H9 (cell line): ENCODE results near the gene DNAJC25. TPM values are rescaled to one million over a fixed set of nuclear protein-coding genes. Genes with fewer than 3 reads are reported as not detected.

Source experiments
- DNase-seq: peaks from one replicate; pipeline ENCODE4 v3.0.0-alpha.2; 2017
- H2AFZ ChIP-seq: one replicate; pipeline ENCODE4 v1.6.1; 2013; ENCODE audit warnings: mild to moderate bottlenecking, low read length, control low read depth, moderate library complexity
- H2AK5ac ChIP-seq: 2 replicates; pipeline ENCODE4 v1.6.1; 2013; ENCODE audit warnings: low read length, control low read depth, mixed read lengths; ENCODE audit not compliant: insufficient read length
- H2BK120ac ChIP-seq: one replicate; pipeline ENCODE4 v1.6.1; 2013; ENCODE audit warnings: low read depth, mild to moderate bottlenecking, low read length, control low read depth, inconsistent platforms; ENCODE audit not compliant: poor library complexity, severe bottlenecking
- H2BK12ac ChIP-seq: 2 replicates; pipeline ENCODE4 v1.6.1; 2013; ENCODE audit warnings: low read length, control low read depth, mixed read lengths, low read depth; ENCODE audit not compliant: insufficient read length
- H2BK15ac ChIP-seq: 2 replicates; pipeline ENCODE4 v1.6.1; 2013; ENCODE audit warnings: low read depth, low read length, control low read depth
- H2BK20ac ChIP-seq: one replicate; pipeline ENCODE4 v1.6.1; 2013; ENCODE audit warnings: low read depth, mild to moderate bottlenecking, low read length, control low read depth, inconsistent platforms; ENCODE audit not compliant: poor library complexity, severe bottlenecking
- H2BK5ac ChIP-seq: 2 replicates; pipeline ENCODE4 v1.6.1; 2013; ENCODE audit warnings: low read length, control low read depth, mixed read lengths; ENCODE audit not compliant: insufficient read length
- H3K14ac ChIP-seq: 2 replicates; pipeline ENCODE4 v1.6.1; 2013; ENCODE audit warnings: low read length, control low read depth; ENCODE audit not compliant: insufficient read depth
- H3K18ac ChIP-seq: 2 replicates; pipeline ENCODE4 v1.6.1; 2013; ENCODE audit warnings: low read depth, mild to moderate bottlenecking, mixed read lengths, low read length, control low read depth; ENCODE audit not compliant: insufficient read length
- H3K23ac ChIP-seq: 2 replicates; pipeline ENCODE4 v1.6.1; 2013; ENCODE audit warnings: low read length, control low read depth, mixed read lengths, low read depth; ENCODE audit not compliant: insufficient read length
- H3K23me2 ChIP-seq: 2 replicates; pipeline ENCODE4 v1.6.1; 2013; ENCODE audit warnings: low read depth, mild to moderate bottlenecking, mixed read lengths, low read length, control low read depth; ENCODE audit not compliant: insufficient read length, poor library complexity, severe bottlenecking
- H3K27ac ChIP-seq: 2 replicates; pipeline ENCODE4 v1.5.1; 2013; ENCODE audit warnings: low read length, control low read depth, mixed read lengths, low read depth; ENCODE audit not compliant: insufficient read length
- H3K27me3 ChIP-seq: 2 replicates; pipeline ENCODE4 v1.6.1; 2013; ENCODE audit warnings: low read length, control low read depth, inconsistent platforms; ENCODE audit not compliant: insufficient read depth
- H3K4ac ChIP-seq: 2 replicates; pipeline ENCODE4 v1.6.1; 2013; ENCODE audit warnings: low read depth, mild to moderate bottlenecking, control low read depth, inconsistent platforms, low read length, moderate library complexity
- H3K4me1 ChIP-seq: 2 replicates; pipeline ENCODE4 v1.6.1; 2013; ENCODE audit warnings: low read length, control low read depth, inconsistent platforms; ENCODE audit not compliant: insufficient read depth
- H3K4me2 ChIP-seq: 2 replicates; pipeline ENCODE4 v1.6.1; 2013; ENCODE audit warnings: low read length, control low read depth, mixed read lengths; ENCODE audit not compliant: insufficient read length, insufficient read depth
- H3K56ac ChIP-seq: 2 replicates; pipeline ENCODE4 v1.6.1; 2013; ENCODE audit warnings: low read depth, mild to moderate bottlenecking, mixed read lengths, low read length, control low read depth; ENCODE audit not compliant: insufficient read length
- H3K79me1 ChIP-seq: 2 replicates; pipeline ENCODE4 v1.6.1; 2013; ENCODE audit warnings: low read depth, mild to moderate bottlenecking, moderate library complexity, low read length, control low read depth, inconsistent platforms; ENCODE audit not compliant: insufficient read depth, poor library complexity, severe bottlenecking
- H3K79me2 ChIP-seq: 2 replicates; pipeline ENCODE4 v1.6.1; 2013; ENCODE audit warnings: low read length, control low read depth, inconsistent platforms; ENCODE audit not compliant: insufficient read depth
- H3K9ac ChIP-seq: 2 replicates; pipeline ENCODE4 v1.6.1; 2013; ENCODE audit warnings: low read length, control low read depth, mixed read lengths; ENCODE audit not compliant: insufficient read length; ENCODE audit errors: extremely low read depth
- H3K9me3 ChIP-seq: one replicate; pipeline ENCODE4 v1.6.1; 2013; ENCODE audit warnings: low read depth, low read length, inconsistent platforms; ENCODE audit not compliant: control insufficient read depth
- H3T11ph ChIP-seq: one replicate; pipeline ENCODE4 v1.6.1; 2013; ENCODE audit warnings: mild to moderate bottlenecking, low read length, control low read depth, inconsistent platforms
- H4K20me1 ChIP-seq: one replicate; pipeline ENCODE4 v1.6.1; 2013; ENCODE audit not compliant: control insufficient read depth, insufficient read length, insufficient read depth
- H4K5ac ChIP-seq: 2 replicates; pipeline ENCODE4 v1.6.1; 2013; ENCODE audit warnings: low read depth, mild to moderate bottlenecking, mixed read lengths, low read length, control low read depth; ENCODE audit not compliant: insufficient read length
- H4K8ac ChIP-seq: replicated peaks from 2 replicates; pipeline ENCODE4 v1.6.1; 2013; ENCODE audit warnings: low read length, control low read depth, mixed read lengths, low read depth; ENCODE audit not compliant: insufficient read length
- H4K91ac ChIP-seq: 2 replicates; pipeline ENCODE4 v1.6.1; 2013; ENCODE audit warnings: low read depth, mild to moderate bottlenecking, moderate library complexity, mixed read lengths, low read length, control low read depth; ENCODE audit not compliant: insufficient read length
- H3K27ac Mint-ChIP-seq, 3 experiments: 2 replicates in 2 of 3; 3 replicates in 1 of 3; pipeline ENCODE4 v1.8.0; 2020 to 2021; ENCODE audit warnings: mixed read lengths in 3 of 3, mild to moderate bottlenecking in 1 of 3, moderate library complexity in 1 of 3
- H3K27me3 Mint-ChIP-seq: 2 replicates; pipeline ENCODE4 v1.8.0; 2021; ENCODE audit warnings: low read depth, mild to moderate bottlenecking, moderate library complexity, mixed read lengths
- H3K36me3 Mint-ChIP-seq, 3 experiments: 2 replicates in 2 of 3; 3 replicates in 1 of 3; pipeline ENCODE4 v1.8.0; 2020 to 2021; ENCODE audit warnings: low read depth in 3 of 3, mixed read lengths in 3 of 3; ENCODE audit not compliant: insufficient read depth in 1 of 3
- H3K4me1 Mint-ChIP-seq, 2 experiments: 2 replicates each; pipeline ENCODE4 v1.8.0; 2020; ENCODE audit warnings: mixed read lengths in 2 of 2
- H3K4me3 Mint-ChIP-seq, 2 experiments: 2 replicates in 1 of 2; 3 replicates in 1 of 2; pipeline ENCODE4 v1.8.0; 2020 to 2021; ENCODE audit warnings: mild to moderate bottlenecking in 2 of 2, mixed read lengths in 2 of 2, moderate library complexity in 1 of 2
- H3K9me3 Mint-ChIP-seq, 2 experiments: 2 replicates in 1 of 2; 3 replicates in 1 of 2; pipeline ENCODE4 v1.8.0; 2020; ENCODE audit warnings: mild to moderate bottlenecking in 2 of 2, mixed read lengths in 2 of 2, moderate library complexity in 1 of 2
- WGBS: extraction: QIAGEN DNeasy Blood & Tissue Kit; methylation state at CpG from one replicate; pipeline ENCODE4 v1.1.7; 2013; ENCODE audit warnings: missing lambda C conversion rate, low lambda C conversion rate, mixed read lengths; ENCODE audit not compliant: insufficient read length; ENCODE audit errors: extremely low coverage; 5-methylcytosine and 5-hydroxymethylcytosine counted together
- total RNA-seq: library from RNA; stranded (reverse); gene quantifications from 2 replicates; pipeline ENCODE4 v1.2.1, GENCODE V29; 2021
- TF ChIP-seq, protein P1 (sequence below): fragments of 200-600 bp; sonication (generic); conservative IDR thresholded peaks from 3 replicates; pipeline ENCODE4 v1.8.0; 2021; ENCODE audit warnings: antibody characterized with exemption, mild to moderate bottlenecking

Gene DNAJC25
- total RNA-seq, 1 experiment from 2014 or later = 7.6 TPM

DNA sequence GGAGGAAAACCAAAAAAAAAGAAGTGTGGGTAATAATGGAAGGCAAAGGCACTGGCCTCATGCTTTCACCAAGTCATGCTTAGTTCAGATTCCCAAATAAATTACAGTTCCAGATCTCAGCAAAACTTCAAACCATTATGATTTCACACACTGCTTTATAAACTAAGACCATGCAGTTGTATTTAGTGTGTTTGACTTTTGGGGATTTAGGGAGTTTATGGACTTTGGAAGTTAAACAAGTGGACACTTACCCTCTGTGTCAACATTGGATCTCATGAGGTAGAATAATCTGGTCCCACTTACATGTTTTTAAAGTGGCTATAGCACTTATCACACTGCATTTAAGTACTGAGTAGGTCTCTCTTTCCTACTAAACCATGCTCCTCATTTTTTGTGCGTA lies 3.7 kb downstream of the DNAJC25 start:
- Histone ChIP-seq H2BK5ac (no peak overlapping the region), H2BK20ac (no peak overlapping the region), H3K4me1 (no peaks in the 10 kb centered on the region; the same call in 1 of the 2 replicates), H3K56ac (no peak overlapping the region), H4K20me1 (no peaks in the 10 kb centered on the region), H3K79me1 (peaks cover 2% of the 10 kb centered on the region), H2AFZ (no peak overlapping the region), H3K79me2 (peaks cover 43% of the 10 kb centered on the region), H4K91ac (no peak overlapping the region), H2AK5ac (no peak overlapping the region), H3K23me2 (peaks cover 5% of the 10 kb centered on the region), H3K4ac (no peak overlapping the region), H2BK12ac (no peak overlapping the region), H3K27ac (no peak overlapping the region), H2BK120ac (no peak overlapping the region), H3K9ac (no peak overlapping the region), H3K18ac (no peak overlapping the region), H3T11ph (no peak overlapping the region), H4K5ac (no peak overlapping the region), H3K23ac (no peak overlapping the region), H3K4me2 (no peak overlapping the region), H3K14ac (no peak overlapping the region), H3K27me3 (no peaks in the 10 kb centered on the region), H2BK15ac (no peak overlapping the region), H3K9me3 (no peaks in the 10 kb centered on the region), H4K8ac (no peak overlapping the region)
- Mint-ChIP-seq H3K27ac (no peak overlapping the region), H3K36me3 (peaks cover 0 to 6% (median 4%) of the 10 kb centered on the region in 3 experiments; a peak in 4 of 7 replicates), H3K4me3 (no peak overlapping the region), H3K4me1 (peaks cover 17 to 23% of the 10 kb centered on the region in 2 experiments), H3K9me3 (no peaks in the 10 kb centered on the region; a peak in 2 of 5 replicates), H3K27me3 (no peaks in the 10 kb centered on the region)
- TF ChIP-seq, protein P1, sequence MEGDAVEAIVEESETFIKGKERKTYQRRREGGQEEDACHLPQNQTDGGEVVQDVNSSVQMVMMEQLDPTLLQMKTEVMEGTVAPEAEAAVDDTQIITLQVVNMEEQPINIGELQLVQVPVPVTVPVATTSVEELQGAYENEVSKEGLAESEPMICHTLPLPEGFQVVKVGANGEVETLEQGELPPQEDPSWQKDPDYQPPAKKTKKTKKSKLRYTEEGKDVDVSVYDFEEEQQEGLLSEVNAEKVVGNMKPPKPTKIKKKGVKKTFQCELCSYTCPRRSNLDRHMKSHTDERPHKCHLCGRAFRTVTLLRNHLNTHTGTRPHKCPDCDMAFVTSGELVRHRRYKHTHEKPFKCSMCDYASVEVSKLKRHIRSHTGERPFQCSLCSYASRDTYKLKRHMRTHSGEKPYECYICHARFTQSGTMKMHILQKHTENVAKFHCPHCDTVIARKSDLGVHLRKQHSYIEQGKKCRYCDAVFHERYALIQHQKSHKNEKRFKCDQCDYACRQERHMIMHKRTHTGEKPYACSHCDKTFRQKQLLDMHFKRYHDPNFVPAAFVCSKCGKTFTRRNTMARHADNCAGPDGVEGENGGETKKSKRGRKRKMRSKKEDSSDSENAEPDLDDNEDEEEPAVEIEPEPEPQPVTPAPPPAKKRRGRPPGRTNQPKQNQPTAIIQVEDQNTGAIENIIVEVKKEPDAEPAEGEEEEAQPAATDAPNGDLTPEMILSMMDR = no peak
- no CpG with 5 or more reads among the region's 1 CpG for WGBS
- DNase-seq = no peak
